Muscle layer of duodenum (tissue), 2 donors: ENCODE measurements around the gene NMNAT1.

Experiments used
- H3K27ac ChIP-seq: one replicate; pipeline ENCODE4 v1.7.0; 2013; ENCODE audit warnings: mild to moderate bottlenecking, low read length
- H3K27me3 ChIP-seq: one replicate; pipeline ENCODE4 v1.7.0; 2013; ENCODE audit warnings: low read depth, mild to moderate bottlenecking, control low read depth, low read length
- H3K36me3 ChIP-seq, 2 donors: one replicate each; pipeline ENCODE4 v1.7.0; 2013; ENCODE audit warnings: low read length in 2 of 2, control low read depth in 1 of 2, mild to moderate bottlenecking in 1 of 2; ENCODE audit not compliant: insufficient read depth in 2 of 2, control insufficient read depth in 1 of 2
- H3K4me1 ChIP-seq, 2 donors: one replicate each; pipeline ENCODE4 v1.7.0; 2013; ENCODE audit warnings: low read length in 2 of 2, mild to moderate bottlenecking in 2 of 2, control low read depth in 1 of 2, moderate library complexity in 1 of 2; ENCODE audit not compliant: insufficient read depth in 2 of 2, control insufficient read depth in 1 of 2
- H3K4me3 ChIP-seq, 2 donors: one replicate each; pipeline ENCODE4 v1.7.0; 2013; ENCODE audit warnings: low read length in 2 of 2, low read depth in 1 of 2, mild to moderate bottlenecking in 1 of 2
- H3K9me3 ChIP-seq, 2 donors: one replicate each; pipeline ENCODE4 v1.7.0; 2013; ENCODE audit warnings: low read length in 2 of 2, control low read depth in 1 of 2, mild to moderate bottlenecking in 1 of 2; ENCODE audit not compliant: control insufficient read depth in 1 of 2
- donor health status: healthy.

Gene NMNAT1

DNA sequence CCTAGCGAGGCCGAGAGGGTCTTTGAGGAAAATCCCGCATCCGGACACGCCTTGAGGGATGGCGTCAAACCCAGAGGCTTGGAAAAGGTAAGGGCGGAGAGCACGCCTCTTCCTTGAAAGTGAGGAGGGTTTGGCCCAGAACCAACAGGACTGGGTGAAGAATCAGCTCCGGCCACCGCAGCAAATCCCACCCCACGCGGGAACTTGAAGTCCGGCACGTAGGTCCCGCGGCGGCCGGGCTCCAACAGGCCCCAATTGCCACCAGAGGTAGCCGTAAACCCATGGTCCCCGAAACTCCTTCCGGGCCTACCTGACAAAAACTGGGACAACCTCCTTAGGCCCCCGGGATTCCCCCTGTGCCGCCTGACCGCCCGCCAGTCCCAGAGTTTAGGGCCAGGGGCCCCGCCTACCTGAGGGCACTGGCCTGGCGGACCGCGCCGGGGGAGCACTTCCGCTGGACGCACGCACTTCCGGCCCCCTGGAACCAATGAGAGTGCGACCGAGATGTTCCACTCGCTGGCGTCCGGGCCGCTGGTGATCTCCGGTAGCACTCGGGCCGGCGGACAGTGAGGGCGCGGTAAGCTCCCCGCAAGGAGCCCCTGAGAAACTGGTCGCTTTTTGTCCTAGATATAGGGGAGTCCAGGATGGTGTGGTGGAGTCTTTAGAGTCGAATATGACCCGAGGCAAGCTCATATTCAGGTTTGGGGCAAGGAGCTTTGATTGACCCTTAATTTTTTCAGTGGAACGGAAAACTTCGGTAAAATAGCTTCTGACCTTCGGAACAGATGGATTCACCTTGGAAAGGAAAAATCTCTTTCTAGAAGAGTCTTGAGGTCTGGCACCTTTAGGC is at the start of gene NMNAT1, which contains the start of gene LZIC:
Gene NMNAT1 (plus strand): TSS at position 537 of the 850 bp plus-strand sequence. CDS start 28,599 bp downstream, outside the sequence.
Gene LZIC (minus strand): TSS at position 453 of the 850 bp plus-strand sequence. CDS start 6,772 bp downstream, outside the sequence.
- Histone ChIP-seq H3K36me3 (peaks cover 0 to 18% of the 10 kb centered on the region in 2 donors), H3K4me3 (peak within 1 kb of the TSS; percentile 95 to 99), H3K4me1 (peaks cover 4 to 24% of the 10 kb centered on the region in 2 donors), H3K9me3 (no peaks in the 10 kb centered on the region), H3K27ac (peak within 1 kb of the TSS; percentile 100), H3K27me3 (no peaks in the 10 kb centered on the region)

DNA sequence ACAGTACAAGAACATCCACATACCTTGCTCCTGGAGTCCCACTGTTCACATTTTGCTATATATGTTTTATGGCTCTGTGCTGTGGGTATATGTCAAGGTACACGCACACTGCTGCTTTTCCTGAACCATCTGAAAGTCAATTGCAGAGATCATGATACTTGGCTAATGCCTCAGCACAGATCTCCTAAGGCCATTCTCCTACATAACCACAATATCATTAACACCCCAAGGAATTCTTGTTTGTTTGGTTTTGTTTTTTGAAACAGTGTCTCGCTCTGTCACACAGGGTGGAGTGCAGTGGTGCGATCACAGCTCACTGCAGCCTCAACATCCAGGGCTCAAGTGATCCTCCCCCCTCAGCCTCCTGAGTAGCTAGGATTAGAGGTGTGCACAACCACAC is 49.2 kb upstream of the NMNAT1 start:
- Histone ChIP-seq H3K36me3 (no peaks in the 10 kb centered on the region), H3K9me3 (no peaks in the 10 kb centered on the region), H3K27me3 (no peaks in the 10 kb centered on the region), H3K4me1 (peaks cover 12 to 18% of the 10 kb centered on the region in 2 donors), H3K27ac (no peak overlapping the region), H3K4me3 (no peak overlapping the region)

DNA sequence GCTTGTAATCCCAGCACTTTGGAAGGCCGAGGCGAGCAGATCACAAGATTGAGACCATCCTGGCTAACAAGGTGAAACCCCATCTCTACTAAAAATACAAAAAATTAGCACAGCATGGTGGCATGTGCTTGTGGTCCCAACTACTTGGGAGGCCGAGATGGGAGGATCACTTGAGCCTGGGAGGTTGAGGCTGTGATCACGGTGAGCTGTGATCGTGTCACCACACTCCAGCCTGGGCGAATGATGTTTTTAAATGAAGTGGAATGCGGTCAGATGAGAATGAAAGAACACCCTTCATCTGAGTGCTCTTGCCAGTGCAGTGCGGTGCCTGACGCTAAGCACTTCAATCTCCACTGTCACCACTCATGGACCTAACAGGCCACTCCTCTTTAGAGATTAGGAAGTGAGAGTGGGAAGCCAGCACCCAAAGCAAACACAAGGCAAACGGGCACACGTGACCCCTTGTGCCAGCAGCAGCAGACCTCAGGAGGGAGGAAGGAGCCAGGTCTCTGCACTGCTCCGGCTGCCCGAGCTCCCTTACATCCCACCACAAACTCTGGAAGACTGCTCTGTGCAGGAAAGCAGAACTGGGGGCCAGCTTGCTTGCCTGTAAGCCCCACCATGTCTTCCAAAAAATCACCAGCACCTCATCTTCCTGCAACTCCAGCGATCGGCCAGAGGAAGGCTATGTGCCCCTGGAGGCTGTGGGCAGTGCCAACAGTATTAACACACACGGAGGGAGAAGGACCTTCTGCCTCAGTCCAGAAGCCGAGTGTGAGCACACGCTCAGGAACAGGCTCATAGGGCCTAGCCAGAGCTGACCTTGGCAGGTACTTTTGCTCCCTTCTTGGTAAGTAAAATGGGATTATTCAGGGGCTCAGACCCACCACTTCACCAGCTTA is 42.9 kb upstream of the NMNAT1 start:
- Histone ChIP-seq H3K4me3 (peak overlapping the region in 1 of 2 donors; percentile 15), H3K4me1 (peaks cover 0 to 8% of the 10 kb centered on the region in 2 donors), H3K9me3 (no peaks in the 10 kb centered on the region), H3K27ac (peak overlapping the region; percentile 41), H3K36me3 (no peaks in the 10 kb centered on the region), H3K27me3 (no peaks in the 10 kb centered on the region)

- no peaks in the 10 kb centered on the region for H3K9me3 ChIP-seq
- H3K27me3 ChIP-seq: no peaks in the 10 kb centered on the region
- H3K4me3 ChIP-seq: no peak overlapping the region
- no peaks in the 10 kb centered on the region for H3K36me3 ChIP-seq
- H3K4me1 ChIP-seq: peaks cover 0 to 8% of the 10 kb centered on the region in 2 donors
- H3K27ac ChIP-seq: peak overlapping the region; percentile 41
Observed at GRCh38 chr1:9901148-9902059, 41.9 kb upstream of the NMNAT1 start.

DNA sequence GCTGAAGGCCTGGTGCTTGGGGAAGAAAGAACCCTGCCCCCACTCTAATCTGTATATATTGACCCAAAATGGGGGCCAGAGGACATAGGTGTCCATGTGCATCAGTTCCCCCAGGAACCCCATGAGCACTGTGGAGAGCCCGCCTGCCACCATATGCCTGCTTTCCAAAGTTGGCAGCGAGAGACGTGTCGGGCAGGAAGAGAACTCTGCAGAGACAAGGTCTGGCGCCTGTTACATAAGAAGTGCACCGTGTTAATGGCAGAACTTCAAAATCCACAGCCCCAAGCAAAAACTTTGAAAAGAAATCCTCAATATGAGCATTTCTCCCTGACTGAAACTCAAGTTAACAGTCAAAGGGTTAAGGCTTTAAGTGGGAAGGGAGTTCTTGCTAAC is 41.2 kb upstream of the NMNAT1 start:
- no peak overlapping the region for H3K27ac ChIP-seq
- H3K4me3 ChIP-seq: no peak overlapping the region
- no peaks in the 10 kb centered on the region for H3K9me3 ChIP-seq
- peaks cover 0 to 8% of the 10 kb centered on the region in 2 donors for H3K4me1 ChIP-seq
- H3K36me3 ChIP-seq: no peaks in the 10 kb centered on the region
- H3K27me3 ChIP-seq: no peaks in the 10 kb centered on the region

- H3K4me1 ChIP-seq: peaks cover 6 to 8% of the 10 kb centered on the region in 2 donors
- no peaks in the 10 kb centered on the region for H3K27me3 ChIP-seq
- H3K27ac ChIP-seq: no peak overlapping the region
Observed at GRCh38 chr1:9903801-9904527, 39.3 kb upstream of the NMNAT1 start.

GRCh38 chr1:9904596-9904995 is 38.7 kb upstream of the NMNAT1 start:
- no peaks in the 10 kb centered on the region for H3K9me3 ChIP-seq
- no peak overlapping the region for H3K4me3 ChIP-seq
- H3K27ac ChIP-seq: no peak overlapping the region
- H3K4me1 ChIP-seq: peaks cover 8 to 11% of the 10 kb centered on the region in 2 donors
- H3K27me3 ChIP-seq: no peaks in the 10 kb centered on the region
- H3K36me3 ChIP-seq: no peaks in the 10 kb centered on the region

More at GRCh38 chr1:9903801-9904527, 39.3 kb upstream of the NMNAT1 start:
- Histone ChIP-seq H3K36me3 (no peaks in the 10 kb centered on the region), H3K4me3 (no peak overlapping the region), H3K9me3 (no peaks in the 10 kb centered on the region)

DNA sequence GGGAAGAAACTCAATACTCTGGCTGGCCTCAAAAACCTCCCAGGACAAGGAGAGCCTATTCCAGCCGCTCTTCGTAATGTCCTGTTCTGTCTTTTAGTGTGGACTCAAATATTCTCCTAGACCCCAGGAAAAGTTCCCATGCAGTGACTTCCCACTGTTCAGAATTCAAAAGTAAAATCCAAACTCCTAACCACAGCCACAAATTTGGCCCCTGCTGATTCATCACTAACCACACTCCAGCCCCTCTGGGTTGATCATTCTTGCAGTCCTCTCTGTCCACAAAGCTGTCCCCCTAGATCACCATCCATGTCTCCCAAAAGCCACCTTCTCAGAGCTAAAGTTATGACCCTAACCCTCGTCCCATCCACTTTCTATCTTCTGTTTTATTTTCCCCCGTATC is 38.3 kb upstream of the NMNAT1 start:
- no peak overlapping the region for H3K27ac ChIP-seq
- no peaks in the 10 kb centered on the region for H3K36me3 ChIP-seq
- no peak overlapping the region for H3K4me3 ChIP-seq
- H3K9me3 ChIP-seq: no peaks in the 10 kb centered on the region
- H3K27me3 ChIP-seq: no peaks in the 10 kb centered on the region
- peaks cover 8 to 11% of the 10 kb centered on the region in 2 donors for H3K4me1 ChIP-seq

- H3K27ac ChIP-seq: no peak overlapping the region
- H3K4me3 ChIP-seq: no peak overlapping the region
- H3K9me3 ChIP-seq: no peaks in the 10 kb centered on the region
- H3K27me3 ChIP-seq: no peaks in the 10 kb centered on the region
- H3K4me1 ChIP-seq: peaks cover 3 to 16% of the 10 kb centered on the region in 2 donors
- H3K36me3 ChIP-seq: no peaks in the 10 kb centered on the region
Observed at GRCh38 chr1:9906466-9906865, 36.8 kb upstream of the NMNAT1 start.

- no peaks in the 10 kb centered on the region for H3K36me3 ChIP-seq
- H3K9me3 ChIP-seq: no peaks in the 10 kb centered on the region
- H3K27ac ChIP-seq: no peak overlapping the region
- H3K4me3 ChIP-seq: no peak overlapping the region
- peaks cover 3 to 16% of the 10 kb centered on the region in 2 donors for H3K4me1 ChIP-seq
- no peaks in the 10 kb centered on the region for H3K27me3 ChIP-seq
Observed at GRCh38 chr1:9907441-9907840, 35.8 kb upstream of the NMNAT1 start.
